Fibroblast of skin of left biceps (primary cell): Measurements from ENCODE around the gene PLCD4.

Source experiments
- DNase-seq, 2 experiments: peaks; one replicate each; pipeline ENCODE4 v3.0.0-alpha.2; 2013; ENCODE audit warnings: low read depth in 2 of 2

Gene PLCD4

DNA sequence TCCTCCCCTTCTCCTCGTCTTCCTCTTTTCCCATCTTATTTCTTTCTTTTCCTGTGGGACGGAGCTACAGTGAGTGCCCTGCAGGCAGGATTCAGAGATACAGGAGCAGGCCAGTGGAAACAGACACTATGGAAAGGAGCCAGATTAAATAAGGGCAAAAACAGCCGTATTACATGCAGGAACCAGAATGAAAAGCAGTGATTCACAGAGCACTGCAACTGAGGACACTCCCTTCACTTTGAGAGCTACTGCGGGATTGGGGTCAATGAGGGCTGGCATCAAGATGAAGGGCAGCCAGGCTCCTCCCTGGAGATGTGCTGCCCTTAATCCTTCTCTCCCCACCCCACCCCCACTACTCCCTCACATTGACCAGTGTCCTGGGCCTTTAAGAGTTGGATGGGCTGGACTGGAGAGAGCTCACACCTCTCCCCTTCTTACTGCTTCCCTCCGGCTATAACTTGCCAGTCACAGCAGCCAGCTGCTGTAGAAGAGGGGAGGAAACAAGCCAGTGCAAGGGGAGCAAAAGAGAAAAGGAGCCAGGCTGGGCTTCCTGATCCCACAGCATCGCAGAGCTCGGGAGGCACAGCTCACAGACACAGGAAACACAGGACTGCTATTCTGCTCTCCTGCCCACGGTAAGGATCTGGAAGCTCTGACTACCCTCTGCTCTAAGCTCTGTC lies at the start of gene PLCD4:
Gene PLCD4 (plus strand): TSS at position 464 of the 680 bp plus-strand sequence. CDS start 7,841 bp downstream, outside the sequence.
- peak; percentile 14 to 16 for DNase-seq

DNA sequence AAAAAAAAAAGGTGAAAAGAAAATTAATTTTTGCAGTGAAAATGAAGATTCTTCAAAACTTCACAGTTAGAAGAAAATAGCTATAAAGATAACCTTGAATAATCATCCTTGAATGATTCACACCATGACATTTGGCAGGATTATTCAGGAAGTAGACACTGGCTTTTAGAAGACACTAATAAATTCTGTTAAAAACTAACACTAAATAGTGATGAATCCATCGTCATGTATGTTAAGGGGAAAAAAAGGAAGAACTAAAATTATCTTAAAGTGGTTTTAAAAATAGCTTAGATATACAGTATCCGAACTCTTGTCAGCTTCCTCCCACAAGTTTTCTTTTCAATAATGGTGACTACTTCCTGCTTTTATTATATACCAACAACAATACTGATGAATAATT lies 49.8 kb upstream of the PLCD4 start:
- no peak for DNase-seq

DNA sequence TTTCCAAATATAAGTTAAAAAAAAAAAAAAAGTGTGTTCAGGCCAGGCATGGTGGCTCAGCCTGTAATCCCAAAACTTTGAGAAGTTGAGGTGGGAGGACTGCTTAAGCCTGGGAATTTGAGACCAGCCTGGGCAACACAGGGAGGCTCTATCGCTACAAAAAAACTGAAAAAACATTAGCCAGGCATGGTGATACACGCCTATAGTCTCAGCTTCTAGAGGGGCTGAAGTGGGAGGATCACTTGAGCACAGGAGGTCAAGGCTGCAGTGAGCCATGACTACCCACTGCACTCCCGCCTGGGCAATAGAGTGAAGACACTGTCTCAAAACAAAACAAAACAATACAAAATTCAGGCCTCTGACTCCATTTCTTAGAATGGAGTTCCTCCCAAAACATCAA lies 48.7 kb upstream of the PLCD4 start:
- DNase-seq, result no peak

GRCh38 chr2:218564056-218564455 lies 43.6 kb upstream of the PLCD4 start:
- no peak for DNase-seq

GRCh38 chr2:218566296-218566695 lies 41.4 kb upstream of the PLCD4 start:
- DNase-seq, result no peak

- DNase-seq, result no peak
Observed at GRCh38 chr2:218567797-218568189, 39.9 kb upstream of the PLCD4 start.

DNA sequence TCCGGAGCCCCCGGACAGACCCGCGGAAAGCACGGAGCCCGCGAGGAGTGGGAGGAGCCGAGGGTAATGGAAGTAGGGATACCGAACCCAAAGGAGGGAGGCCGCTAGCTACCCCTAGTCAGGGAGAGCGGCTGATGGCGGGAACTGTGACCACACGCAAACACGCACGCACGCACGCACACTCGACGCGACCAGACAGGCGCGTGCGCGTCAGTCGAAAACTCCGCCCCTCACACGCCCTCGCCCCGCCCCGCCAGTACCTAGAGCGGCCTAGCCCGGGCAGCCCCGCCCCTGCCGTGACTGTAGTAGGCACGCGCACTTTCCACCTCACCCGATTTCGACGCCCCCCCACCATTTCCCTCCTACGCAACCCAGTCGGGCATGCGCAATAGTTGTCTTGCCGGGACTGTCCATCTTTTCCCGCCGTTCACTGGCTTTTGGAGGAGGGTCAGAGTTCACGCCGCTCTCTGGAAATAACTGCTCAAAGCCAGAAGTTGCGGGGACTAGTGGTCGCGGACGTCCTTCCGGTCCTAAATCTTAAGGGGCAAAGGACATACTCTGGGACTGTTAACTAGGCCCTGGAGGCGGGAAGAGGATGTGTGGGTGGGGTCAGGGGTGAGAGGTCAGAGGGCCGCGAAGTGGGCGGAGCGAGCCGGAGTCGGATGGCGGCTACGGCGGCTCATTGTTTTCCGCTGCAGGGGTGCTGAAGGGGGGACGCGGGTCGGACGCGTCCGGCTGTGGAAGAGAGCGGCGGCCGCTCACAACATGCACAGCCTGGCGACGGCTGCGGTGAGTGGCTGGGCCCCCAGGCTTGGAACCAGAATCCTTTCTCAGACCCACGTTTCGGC lies 39.3 kb upstream of the PLCD4 start, which contains the start of the genes CNOT9 and USP37:
Gene CNOT9 (plus strand): TSS at position 650 of the 848 bp plus-strand sequence. CDS start 116 bp downstream, at position 766.
Gene USP37 (minus strand): TSS at position 162 of the 848 bp plus-strand sequence. CDS start 9,698 bp downstream, outside the sequence.
- peak; percentile 93 to 94 for DNase-seq

- no peak for DNase-seq
Observed at GRCh38 chr2:218569038-218569431, 38.7 kb upstream of the PLCD4 start.

DNA sequence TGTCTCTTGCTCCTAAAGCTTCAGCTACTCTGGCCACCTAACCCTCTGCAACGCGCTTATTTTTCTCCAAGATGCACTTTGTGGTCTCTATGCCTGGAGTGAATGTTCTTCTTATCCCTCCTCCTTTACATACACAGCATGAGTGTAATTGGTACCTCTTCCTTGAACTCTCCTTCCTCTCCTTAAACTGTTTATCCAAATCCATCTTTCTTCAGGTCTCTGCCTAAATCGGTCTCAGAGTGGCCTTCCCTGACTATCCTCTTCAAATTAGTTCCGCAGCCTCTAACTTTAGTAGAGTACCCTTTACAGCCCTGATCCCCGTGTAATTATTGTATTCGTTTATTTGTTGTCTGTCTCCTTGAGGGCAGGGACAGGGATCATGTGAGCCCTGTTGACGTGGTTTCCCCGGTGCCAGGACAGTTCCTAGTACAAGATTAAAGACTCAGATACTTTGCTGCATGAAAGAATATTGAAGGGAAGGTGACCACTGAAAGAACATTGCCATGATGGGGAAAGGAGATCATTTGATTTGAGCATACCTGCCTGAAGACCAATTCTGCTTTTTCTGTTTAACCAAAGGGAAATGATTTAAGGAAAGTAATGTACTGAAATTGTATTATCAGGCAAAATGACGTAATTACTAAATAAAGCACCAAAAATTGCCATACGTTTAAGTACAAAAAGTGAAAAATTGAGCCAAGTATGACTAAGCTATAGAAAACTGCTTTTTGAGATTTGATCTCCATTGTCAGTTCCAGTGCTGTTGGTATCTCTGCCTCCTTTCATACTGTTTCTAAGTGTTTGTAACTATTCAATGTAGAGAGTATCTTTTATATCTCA lies 37.8 kb upstream of the PLCD4 start:
- no peak for DNase-seq

DNA sequence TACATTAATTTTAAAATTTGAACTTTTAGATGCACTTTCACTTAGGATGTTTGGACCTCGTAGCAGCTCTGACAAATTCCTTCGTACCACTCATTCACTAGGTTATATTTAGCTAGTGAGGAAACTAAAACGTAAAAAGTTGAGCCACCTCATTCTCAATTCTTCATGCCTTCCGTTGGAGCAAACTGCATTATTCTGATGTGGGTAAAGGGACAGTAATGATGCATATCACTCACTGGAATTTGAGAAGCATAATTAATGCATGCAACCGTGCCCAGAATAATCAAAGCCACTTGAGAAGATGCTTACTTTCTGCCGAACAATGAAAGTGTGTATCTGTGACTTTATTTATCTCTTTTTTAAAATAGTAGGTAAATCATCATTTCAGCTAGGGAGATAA lies 36.8 kb upstream of the PLCD4 start:
- no peak for DNase-seq

DNA sequence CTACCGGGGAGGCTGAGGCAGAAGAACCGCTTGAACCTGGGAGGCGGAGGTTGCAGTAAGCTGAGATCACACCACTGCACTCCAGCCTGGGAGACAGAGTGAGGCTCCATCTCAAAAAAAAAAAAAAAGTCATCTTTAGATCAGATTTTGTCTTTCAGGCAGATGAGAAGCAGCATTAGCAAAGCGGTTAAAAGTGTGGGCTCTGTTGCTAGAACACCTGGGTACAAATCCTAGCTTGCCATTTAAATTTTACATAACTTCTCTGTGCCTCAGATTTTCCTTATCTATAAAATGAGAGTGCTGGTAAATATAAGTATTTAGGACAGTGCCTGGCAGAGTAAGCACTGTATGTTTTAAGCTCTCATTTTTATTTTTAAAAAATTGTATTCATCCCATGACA lies 30.8 kb upstream of the PLCD4 start:
- no peak for DNase-seq

GRCh38 chr2:218577482-218578220 lies 30.0 kb upstream of the PLCD4 start:
- DNase-seq, result no peak

- DNase-seq, result no peak
Observed at GRCh38 chr2:218578272-218578877, 29.3 kb upstream of the PLCD4 start.

DNA sequence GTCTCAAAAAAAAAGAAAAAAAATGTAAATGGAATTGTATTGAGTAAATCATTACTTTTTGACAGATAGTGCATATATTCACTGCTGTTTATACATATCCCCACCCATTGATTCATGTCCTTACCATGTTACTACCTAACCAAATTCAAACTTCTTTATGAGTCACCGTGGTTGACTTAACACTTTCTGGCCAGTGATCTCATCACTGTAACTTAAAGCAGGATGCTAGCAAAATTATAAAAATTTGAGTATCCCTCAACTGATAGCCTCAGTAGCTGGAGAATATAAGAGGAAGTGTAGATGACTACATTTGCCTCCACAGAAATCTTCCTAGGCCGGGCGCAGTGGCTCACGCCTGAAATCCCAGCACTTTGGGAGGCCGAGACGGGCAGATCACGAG lies 25.6 kb upstream of the PLCD4 start:
- peak; percentile 35 to 38 for DNase-seq

DNA sequence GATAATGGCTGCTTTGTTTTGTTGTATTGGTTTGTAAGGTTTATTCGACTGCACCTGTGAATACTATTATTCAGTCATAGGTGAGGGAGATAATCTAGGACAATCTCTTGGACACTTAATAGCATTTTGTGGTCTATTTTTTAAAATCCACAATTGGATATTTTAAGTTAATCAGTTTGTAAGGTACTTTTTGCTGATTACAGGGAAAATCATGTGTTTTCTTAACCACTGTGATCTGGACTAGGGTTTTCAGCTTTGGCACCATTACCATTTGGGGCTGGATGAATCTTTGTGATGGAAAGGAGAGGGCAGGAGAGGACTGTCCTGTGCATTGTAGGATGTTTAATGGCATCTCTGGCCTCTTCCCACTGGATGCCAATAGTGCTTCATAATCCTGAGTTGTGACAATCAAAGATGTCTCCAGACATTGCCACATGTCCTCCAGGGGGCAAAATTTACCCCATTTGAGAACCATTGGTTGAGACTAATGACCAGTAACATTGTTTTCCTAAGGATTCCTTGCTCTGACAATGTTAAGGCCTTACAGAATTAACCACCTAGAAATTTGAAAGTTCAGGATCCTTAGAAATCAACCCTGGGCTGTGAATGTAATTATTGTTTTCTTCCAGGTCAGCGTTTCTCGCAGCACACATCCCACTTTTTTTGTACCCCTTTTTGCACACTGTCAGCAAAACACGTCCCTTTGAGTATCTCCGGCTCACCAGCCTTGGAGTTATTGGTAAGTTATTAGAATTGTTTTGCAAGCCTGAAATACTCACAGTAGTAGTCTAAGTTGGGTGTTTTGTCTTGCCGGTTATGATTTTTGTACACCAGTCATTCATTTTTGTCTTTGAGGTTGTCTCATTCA lies 23.5 kb upstream of the PLCD4 start:
- DNase-seq, result no peak

DNA sequence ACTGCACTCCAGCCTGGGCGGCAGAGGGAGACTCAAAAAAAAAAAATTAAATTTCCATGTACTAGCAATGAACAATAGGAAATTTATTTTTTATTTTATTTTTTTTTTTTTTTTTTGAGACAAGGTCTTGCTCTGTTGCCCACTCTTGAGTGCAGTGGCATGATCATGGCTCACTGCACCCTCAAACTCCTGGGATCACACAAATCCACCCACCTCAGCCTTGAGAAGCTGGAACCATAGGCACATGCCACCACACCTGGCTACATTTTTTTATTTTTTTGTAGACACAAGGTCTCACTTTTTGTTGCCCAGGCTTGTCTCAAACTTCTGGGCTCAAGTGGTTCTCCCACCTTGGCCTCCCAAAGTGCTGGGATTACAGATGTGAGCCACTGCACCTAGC lies 22.2 kb upstream of the PLCD4 start:
- DNase-seq, result no peak

- DNase-seq, result peak; percentile 27 to 33
Observed at GRCh38 chr2:218605432-218605831, 2.3 kb upstream of the PLCD4 start.

DNA sequence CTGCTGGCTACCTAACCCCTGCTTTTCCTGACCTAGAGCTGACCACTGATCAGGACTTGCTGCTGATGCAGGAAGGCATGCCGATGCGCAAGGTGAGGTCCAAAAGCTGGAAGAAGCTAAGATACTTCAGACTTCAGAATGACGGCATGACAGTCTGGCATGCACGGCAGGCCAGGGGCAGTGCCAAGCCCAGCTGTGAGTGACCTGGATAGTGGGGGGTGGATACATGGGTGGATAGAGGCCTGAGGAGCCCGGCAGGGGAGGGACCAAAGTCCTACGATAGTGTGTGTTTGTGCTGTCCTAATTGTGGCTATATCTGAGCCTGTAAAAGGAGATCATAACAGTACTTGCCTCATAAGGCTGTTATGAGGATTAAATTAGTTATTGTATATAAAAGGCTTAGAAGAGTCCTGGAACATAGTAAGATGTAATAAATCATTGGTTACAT lies 8.2 kb downstream of the PLCD4 start:
- DNase-seq, result no peak

GRCh38 chr2:218618102-218618860 lies 10.6 kb downstream of the PLCD4 start:
- no peak for DNase-seq
